Measurements from ENCODE around the gene RBMX.

Gene RBMX

GRCh38 chrX:136847874-136848273 lies 32.7 kb downstream of the RBMX start:
- TF ChIP-seq MAX (IDR thresholded peaks at IDR 0.05) (no peak), NFIC (IDR thresholded peaks at IDR 0.05) (no peak), USF1 (IDR thresholded peaks at IDR 0.05) (no peak), TEAD4 (IDR thresholded peaks at IDR 0.05) (no peak), TCF12 (IDR thresholded peaks at IDR 0.05; ENCODE audit: low read depth) (no peak), YY1 (IDR thresholded peaks at IDR 0.05; ENCODE audit: low read depth) (no peak)

- TF ChIP-seq TEAD4 (IDR thresholded peaks at IDR 0.05) (no peak), REST (IDR thresholded peaks at IDR 0.05; ENCODE audit: low read depth) (no peak), USF1 (IDR thresholded peaks at IDR 0.05) (no peak), EGR1 (IDR thresholded peaks at IDR 0.05) (no peak), CREB1 (IDR thresholded peaks at IDR 0.05; ENCODE audit: low read depth) (no peak), RAD21 (IDR thresholded peaks at IDR 0.05; ENCODE audit: low read depth) (no peak), CEBPB (IDR thresholded peaks at IDR 0.05) (no peak), NFIC (IDR thresholded peaks at IDR 0.05) (no peak), MAX (IDR thresholded peaks at IDR 0.05) (no peak), TAF1 (IDR thresholded peaks at IDR 0.05; ENCODE audit: low read depth) (no peak), ZBTB7A (IDR thresholded peaks at IDR 0.05; ENCODE audit: low read depth) (no peak), EP300 (IDR thresholded peaks at IDR 0.05; ENCODE audit: borderline replicate concordance) (no peak), YY1 (IDR thresholded peaks at IDR 0.05; ENCODE audit: low read depth) (no peak), FOXM1 (IDR thresholded peaks at IDR 0.05; ENCODE audit: borderline replicate concordance, low read depth) (no peak), TCF12 (IDR thresholded peaks at IDR 0.05; ENCODE audit: low read depth) (no peak)
Observed at GRCh38 chrX:136839196-136839595, 41.3 kb downstream of the RBMX start.

- TF ChIP-seq EP300 (IDR thresholded peaks at IDR 0.05; ENCODE audit: borderline replicate concordance) (no peak), TCF12 (IDR thresholded peaks at IDR 0.05; ENCODE audit: low read depth) (no peak), FOXM1 (IDR thresholded peaks at IDR 0.05; ENCODE audit: borderline replicate concordance, low read depth) (no peak)
Observed at GRCh38 chrX:136835761-136836160, 44.8 kb downstream of the RBMX start.

- TF ChIP-seq EP300 (IDR thresholded peaks at IDR 0.05; ENCODE audit: borderline replicate concordance) (no peak), CEBPB (IDR thresholded peaks at IDR 0.05) (no peak), ZBTB7A (IDR thresholded peaks at IDR 0.05; ENCODE audit: low read depth) (no peak), TCF12 (IDR thresholded peaks at IDR 0.05; ENCODE audit: low read depth) (no peak), TEAD4 (IDR thresholded peaks at IDR 0.05) (no peak), CREB1 (IDR thresholded peaks at IDR 0.05; ENCODE audit: low read depth) (no peak), USF1 (IDR thresholded peaks at IDR 0.05) (no peak), NFIC (IDR thresholded peaks at IDR 0.05) (no peak), TAF1 (IDR thresholded peaks at IDR 0.05; ENCODE audit: low read depth) (no peak), EGR1 (IDR thresholded peaks at IDR 0.05) (no peak), REST (IDR thresholded peaks at IDR 0.05; ENCODE audit: low read depth) (no peak), MAX (IDR thresholded peaks at IDR 0.05) (no peak), RAD21 (IDR thresholded peaks at IDR 0.05; ENCODE audit: low read depth) (no peak), YY1 (IDR thresholded peaks at IDR 0.05; ENCODE audit: low read depth) (no peak), FOXM1 (IDR thresholded peaks at IDR 0.05; ENCODE audit: borderline replicate concordance, low read depth) (no peak)
Observed at GRCh38 chrX:136829413-136829812, 51.1 kb downstream of the RBMX start.

- TF ChIP-seq REST (IDR thresholded peaks at IDR 0.05; ENCODE audit: low read depth) = no peak
- no peak for TF ChIP-seq TAF1 (IDR thresholded peaks at IDR 0.05; ENCODE audit: low read depth)
- TF ChIP-seq MAX (IDR thresholded peaks at IDR 0.05) = no peak
- TF ChIP-seq EP300 (IDR thresholded peaks at IDR 0.05; ENCODE audit: borderline replicate concordance) = no peak
- no peak for TF ChIP-seq USF1 (IDR thresholded peaks at IDR 0.05)
- TF ChIP-seq YY1 (IDR thresholded peaks at IDR 0.05; ENCODE audit: low read depth) = no peak
- TF ChIP-seq FOXM1 (IDR thresholded peaks at IDR 0.05; ENCODE audit: borderline replicate concordance, low read depth) = no peak
- no peak for TF ChIP-seq EGR1 (IDR thresholded peaks at IDR 0.05)
- no peak for TF ChIP-seq RAD21 (IDR thresholded peaks at IDR 0.05; ENCODE audit: low read depth)
- no peak for TF ChIP-seq ZBTB7A (IDR thresholded peaks at IDR 0.05; ENCODE audit: low read depth)
- TF ChIP-seq TEAD4 (IDR thresholded peaks at IDR 0.05) = no peak
- TF ChIP-seq TCF12 (IDR thresholded peaks at IDR 0.05; ENCODE audit: low read depth) = no peak
- no peak for TF ChIP-seq CREB1 (IDR thresholded peaks at IDR 0.05; ENCODE audit: low read depth)
- no peak for TF ChIP-seq NFIC (IDR thresholded peaks at IDR 0.05)
- TF ChIP-seq CEBPB (IDR thresholded peaks at IDR 0.05) = no peak
Observed at GRCh38 chrX:136828830-136829229, 51.7 kb downstream of the RBMX start.
